NCI-H774 (cell line): ENCODE data around the gene POLR2C.
"Not testable (repeated sequence)": the region's sequence is repeated elsewhere in the genome, so short reads cannot be mapped to it uniquely, and the experiment has no call there.

Experiments
- DNase-seq: peaks from one replicate; lab custom pipeline; 2025; lab: John Stamatoyannopoulos, UW

Gene POLR2C

GRCh38 chr16:57462209-57462977, at the start of gene POLR2C:
Gene POLR2C, plus strand, starts transcription at chr16:57462679. Its CDS starts 46 bp downstream, at chr16:57462725.
- peak; percentile 81 for DNase-seq

GRCh38 chr16:57413301-57413730, 49.2 kb upstream of the POLR2C start:
- DNase-seq = no peak

GRCh38 chr16:57413733-57414132, 48.7 kb upstream of the POLR2C start:
- no peak for DNase-seq

GRCh38 chr16:57416084-57416483, 46.4 kb upstream of the POLR2C start:
- DNase-seq = no peak

- no peak for DNase-seq
These were observed 43.0 kb upstream of the POLR2C start for GRCh38 chr16:57419506-57419905.

- DNase-seq = no peak
These were observed 40.2 kb upstream of the POLR2C start for GRCh38 chr16:57422026-57422944.

GRCh38 chr16:57423152-57423551, 39.3 kb upstream of the POLR2C start:
- no peak for DNase-seq

GRCh38 chr16:57424583-57424982, 37.9 kb upstream of the POLR2C start:
- DNase-seq = no peak

- DNase-seq = no peak
These were observed 36.1 kb upstream of the POLR2C start for GRCh38 chr16:57426356-57426755.

GRCh38 chr16:57427307-57427706, 35.2 kb upstream of the POLR2C start:
- DNase-seq = no peak

- DNase-seq = no peak
These were observed 34.7 kb upstream of the POLR2C start for GRCh38 chr16:57427824-57428223.

- DNase-seq = no peak
These were observed 31.5 kb upstream of the POLR2C start for GRCh38 chr16:57430955-57431354.

- DNase-seq = no peak
These were observed 30.0 kb upstream of the POLR2C start for GRCh38 chr16:57432505-57432904.

GRCh38 chr16:57432989-57433388, 29.5 kb upstream of the POLR2C start:
- no peak for DNase-seq

GRCh38 chr16:57434003-57434402, 28.5 kb upstream of the POLR2C start:
- no peak for DNase-seq

GRCh38 chr16:57435838-57436237, 26.6 kb upstream of the POLR2C start:
- DNase-seq = no peak

GRCh38 chr16:57439947-57440346, 22.5 kb upstream of the POLR2C start:
- not testable (repeated sequence) for DNase-seq

- not testable (repeated sequence) for DNase-seq
These were observed 21.9 kb upstream of the POLR2C start for GRCh38 chr16:57440551-57440950.

GRCh38 chr16:57444711-57445110, 17.8 kb upstream of the POLR2C start:
- DNase-seq = no peak

- no peak for DNase-seq
These were observed 17.0 kb upstream of the POLR2C start for GRCh38 chr16:57445510-57445909.

GRCh38 chr16:57446531-57447185, 15.8 kb upstream of the POLR2C start:
- no peak for DNase-seq

GRCh38 chr16:57447186-57447962, 15.1 kb upstream of the POLR2C start, which contains the start of the genes CIAPIN1 and COQ9:
Gene CIAPIN1, minus strand, starts transcription at chr16:57447385. Its CDS starts 6,457 bp downstream, at chr16:57440928.
Gene COQ9, plus strand, starts transcription at chr16:57447479. Its CDS starts 27 bp downstream, at chr16:57447506.
- peak; percentile 93 for DNase-seq
